Ureter (tissue), 1 donor: ENCODE results near the gene ABHD11. TPM values are rescaled to one million over a fixed set of nuclear protein-coding genes. Genes with fewer than 3 reads are reported as not detected.
"Not testable (repeated sequence)": the region's sequence is repeated elsewhere in the genome, so short reads cannot be mapped to it uniquely, and the experiment has no call there.

ENCODE experiments used
- DNase-seq: peaks from one replicate; pipeline ENCODE4 v3.0.0-alpha.2; 2020; ENCODE audit warnings: low spot score
- total RNA-seq: library from RNA; stranded (reverse); gene quantifications from one replicate; pipeline ENCODE4 v1.2.4, GENCODE V29; 2023
- donor health status: DM: yes; HTN: yes; CAD: no.

ABHD11 gene
- total RNA-seq, 1 donor from 2014 or later, result 47.7 TPM

- DNase-seq, result peak; percentile 89
These were observed 4.4 kb upstream of the ABHD11 start for GRCh38 chr7:73742753-73743641.

- peak; percentile 61 for DNase-seq
These were observed 3.7 kb upstream of the ABHD11 start for GRCh38 chr7:73742338-73742752.

- no peak for DNase-seq
These were observed 3.0 kb upstream of the ABHD11 start for GRCh38 chr7:73741600-73741999.

GRCh38 chr7:73740771-73741170 is 2.2 kb upstream of the ABHD11 start:
- no peak for DNase-seq

- no peak for DNase-seq
These were observed 1.6 kb upstream of the ABHD11 start for GRCh38 chr7:73740212-73740611.

- DNase-seq, result no peak
These were observed 775 bp upstream of the ABHD11 start for GRCh38 chr7:73739387-73739767.

GRCh38 chr7:73738220-73738611 is 386 bp downstream of the ABHD11 start:
- DNase-seq, result peak; percentile 56

- no peak for DNase-seq
These were observed 947 bp downstream of the ABHD11 start for GRCh38 chr7:73737491-73738219.

- DNase-seq, result no peak
These were observed 1.7 kb downstream of the ABHD11 start for GRCh38 chr7:73736885-73737284.

GRCh38 chr7:73735528-73735905 is 3.1 kb downstream of the ABHD11 start:
- no peak for DNase-seq

- DNase-seq, result peak; percentile 79
These were observed 3.7 kb downstream of the ABHD11 start for GRCh38 chr7:73734619-73735527.

GRCh38 chr7:73732397-73732796 is 6.2 kb downstream of the ABHD11 start:
- no peak for DNase-seq

- no peak for DNase-seq
These were observed 8.1 kb downstream of the ABHD11 start for GRCh38 chr7:73730485-73730884.

- no peak for DNase-seq
These were observed 10.1 kb downstream of the ABHD11 start for GRCh38 chr7:73728551-73728950.

GRCh38 chr7:73727952-73728351 is 10.7 kb downstream of the ABHD11 start:
- no peak for DNase-seq

- no peak for DNase-seq
These were observed 12.5 kb downstream of the ABHD11 start for GRCh38 chr7:73726083-73726466.

- DNase-seq, result no peak
These were observed 14.8 kb downstream of the ABHD11 start for GRCh38 chr7:73723813-73724212.

- no peak for DNase-seq
These were observed 15.8 kb downstream of the ABHD11 start for GRCh38 chr7:73722785-73723184.

- DNase-seq, result not testable (repeated sequence)
These were observed 16.4 kb downstream of the ABHD11 start for GRCh38 chr7:73722182-73722581.

- DNase-seq, result no peak
These were observed 17.2 kb downstream of the ABHD11 start for GRCh38 chr7:73721377-73721817.

GRCh38 chr7:73720443-73720842 is 18.2 kb downstream of the ABHD11 start:
- not testable (repeated sequence) for DNase-seq

- no peak for DNase-seq
These were observed 18.8 kb downstream of the ABHD11 start for GRCh38 chr7:73719806-73720169.
